H1 (cell line): Measurements from ENCODE around the gene TGM4. TPM values are rescaled to one million over a fixed set of nuclear protein-coding genes. Genes with fewer than 3 reads are reported as not detected.
A peak's percentile ranks its signal among the peaks of the same experiment; 100 is the strongest.

Source experiments
- CTCF ChIA-PET: fragments of 300-600 bp; sonication (Branson Sonifier 250); formaldehyde crosslinking; loops from one replicate; lab custom pipeline; 2021; ENCODE audit not compliant: partially characterized antibody; lab: Charles Lee
- POLR2A ChIA-PET: fragments of 300-600 bp; sonication (Branson Sonifier 250); formaldehyde crosslinking; loops from one replicate; lab custom pipeline; 2021; ENCODE audit warnings: inconsistent platforms; ENCODE audit not compliant: partially characterized antibody; lab: Charles Lee
- DNase-seq, 2 experiments: peaks; one replicate each; pipeline versions ENCODE4 v3.0.0 to v3.0.0-alpha.2; 2010 to 2022; ENCODE audit warnings: low spot score in 2 of 2, low read depth in 1 of 2, mixed read lengths in 1 of 2
- FAIRE-seq: peaks from 2 replicates; lab custom pipeline; 2011; peaks lifted over from hg19 to GRCh38; lab: Jason Lieb, UNC
- H2AFZ ChIP-seq: 2 replicates; pipeline ENCODE4 v1.8.1; 2012; ENCODE audit warnings: low read length, inconsistent platforms
- H2AK5ac ChIP-seq: 2 replicates; pipeline ENCODE4 v1.6.1; 2013; ENCODE audit warnings: low read depth, low read length
- H2BK120ac ChIP-seq: replicated peaks from 2 replicates; pipeline ENCODE3; 2013; ENCODE audit warnings: low read depth, low read length, inconsistent platforms
- H2BK12ac ChIP-seq: 2 replicates; pipeline ENCODE4 v1.6.1; 2013; ENCODE audit warnings: low read depth, low read length
- H2BK15ac ChIP-seq: 2 replicates; pipeline ENCODE4 v1.6.1; 2013; ENCODE audit warnings: low read length
- H2BK20ac ChIP-seq: 2 replicates; pipeline ENCODE4 v1.6.1; 2013; ENCODE audit warnings: low read length
- H2BK5ac ChIP-seq: 2 replicates; pipeline ENCODE4 v1.6.1; 2013; ENCODE audit warnings: low read depth, low read length
- H3K14ac ChIP-seq: 2 replicates; pipeline ENCODE4 v1.6.1; 2013; ENCODE audit warnings: inconsistent platforms; ENCODE audit not compliant: insufficient read length
- H3K18ac ChIP-seq: 2 replicates; pipeline ENCODE4 v1.6.1; 2013; ENCODE audit warnings: low read length; ENCODE audit errors: extremely low read depth
- H3K23ac ChIP-seq: 2 replicates; pipeline ENCODE4 v1.6.1; 2013; ENCODE audit warnings: inconsistent platforms; ENCODE audit not compliant: insufficient read length
- H3K23me2 ChIP-seq: 2 replicates; pipeline ENCODE4 v1.6.1; 2013; ENCODE audit warnings: low read depth, low read length
- H3K27ac ChIP-seq: 2 replicates; pipeline ENCODE4 v1.6.1; 2011; ENCODE audit warnings: low read depth, low read length, inconsistent platforms
- H3K27me3 ChIP-seq, 4 experiments: replicated peaks in 1 of 4; 1 replicate in 1 of 4; 2 replicates in 3 of 4; pipeline versions ENCODE4 v1.6.1 to v1.8.1; 2011 to 2013; ENCODE audit warnings: low read length in 3 of 4, mild to moderate bottlenecking in 3 of 4, inconsistent platforms in 2 of 4, mixed read lengths in 2 of 4, moderate library complexity in 1 of 4; ENCODE audit not compliant: control insufficient read depth in 3 of 4, insufficient read depth in 3 of 4; ENCODE audit errors: extremely low read depth in 1 of 4
- H3K36me3 ChIP-seq, 4 experiments: 2 replicates each; pipeline versions ENCODE4 v1.6.1 to v1.8.1; 2011 to 2013; ENCODE audit warnings: mild to moderate bottlenecking in 4 of 4, low read length in 3 of 4, moderate library complexity in 2 of 4, control low read depth in 1 of 4, inconsistent platforms in 1 of 4; ENCODE audit not compliant: insufficient read depth in 4 of 4, control insufficient read depth in 2 of 4
- H3K4ac ChIP-seq: replicated peaks from 2 replicates; pipeline ENCODE3; 2013; ENCODE audit warnings: low read length, low read depth, mixed read lengths, inconsistent platforms; ENCODE audit not compliant: insufficient read length
- H3K4me1 ChIP-seq, 4 experiments: replicated peaks in 1 of 4; 1 replicate in 1 of 4; 2 replicates in 3 of 4; pipeline versions ENCODE4 v1.6.1 to v1.8.1; 2011 to 2013; ENCODE audit warnings: low read length in 3 of 4, inconsistent platforms in 2 of 4, mixed read lengths in 1 of 4; ENCODE audit not compliant: insufficient read depth in 4 of 4, control insufficient read depth in 3 of 4
- H3K4me2 ChIP-seq, 2 experiments: 2 replicates each; pipeline versions ENCODE4 v1.6.1 to v1.8.1; 2011 to 2013; ENCODE audit warnings: low read depth in 2 of 2, low read length in 2 of 2, control low read depth in 1 of 2, inconsistent platforms in 1 of 2, mild to moderate bottlenecking in 1 of 2; ENCODE audit not compliant: insufficient read depth in 1 of 2
- H3K4me3 ChIP-seq, 4 experiments: fragments of 200-600, 300-600 bp in 1 of 4; sonication (generic), shearing (Covaris generic), sonication (Bioruptor Twin) in 1 of 4; 2 replicates each; pipeline versions ENCODE4 v1.5.1 to v1.8.1; 2011 to 2016; ENCODE audit warnings: low read length in 4 of 4, low read depth in 3 of 4, control low read depth in 2 of 4, inconsistent platforms in 2 of 4, mild to moderate bottlenecking in 2 of 4, mixed read lengths in 1 of 4, moderate library complexity in 1 of 4; ENCODE audit not compliant: insufficient read depth in 2 of 4; ENCODE audit errors: extremely low read depth in 1 of 4
- H3K56ac ChIP-seq: replicated peaks from 2 replicates; pipeline ENCODE3; 2013; ENCODE audit warnings: low read depth, mild to moderate bottlenecking, mixed read lengths, low read length, inconsistent platforms; ENCODE audit not compliant: insufficient read length
- H3K79me1 ChIP-seq: 2 replicates; pipeline ENCODE4 v1.6.1; 2013; ENCODE audit warnings: low read depth, low read length, control low read depth
- H3K79me2 ChIP-seq, 2 experiments: 2 replicates each; pipeline versions ENCODE4 v1.6.1 to v1.8.1; 2012 to 2013; ENCODE audit warnings: low read length in 2 of 2, mild to moderate bottlenecking in 2 of 2, inconsistent platforms in 1 of 2; ENCODE audit not compliant: insufficient read depth in 2 of 2, control insufficient read depth in 1 of 2
- H3K9ac ChIP-seq, 4 experiments: replicated peaks in 1 of 4; 1 replicate in 1 of 4; 2 replicates in 3 of 4; pipeline versions ENCODE4 v1.6.1 to v1.8.1; 2011 to 2013; ENCODE audit warnings: low read depth in 3 of 4, low read length in 3 of 4, control low read depth in 2 of 4, mild to moderate bottlenecking in 2 of 4, moderate library complexity in 2 of 4, inconsistent platforms in 1 of 4; ENCODE audit errors: extremely low read depth in 1 of 4
- H3K9me3 ChIP-seq, 2 experiments: 2 replicates each; pipeline versions ENCODE4 v1.6.1 to v1.8.1; 2012 to 2013; ENCODE audit warnings: mild to moderate bottlenecking in 2 of 2, moderate library complexity in 2 of 2, control low read depth in 1 of 2, inconsistent platforms in 1 of 2, low read depth in 1 of 2, low read length in 1 of 2, mixed read lengths in 1 of 2; ENCODE audit not compliant: insufficient read depth in 2 of 2
- H4K20me1 ChIP-seq, 2 experiments: replicated peaks in 1 of 2; 2 replicates each; pipeline versions ENCODE3 to v1.8.1; 2011 to 2013; ENCODE audit warnings: inconsistent platforms in 2 of 2, low read length in 2 of 2, mild to moderate bottlenecking in 1 of 2; ENCODE audit not compliant: insufficient read depth in 2 of 2, control insufficient read depth in 1 of 2
- H4K5ac ChIP-seq: 2 replicates; pipeline ENCODE4 v1.6.1; 2013; ENCODE audit warnings: low read length, low read depth, mixed read lengths, inconsistent platforms; ENCODE audit not compliant: insufficient read length
- H4K8ac ChIP-seq: 2 replicates; pipeline ENCODE4 v1.8.0; 2013; ENCODE audit warnings: mild to moderate bottlenecking, moderate library complexity, low read length, inconsistent platforms; ENCODE audit not compliant: insufficient read depth; ENCODE audit errors: extremely low read depth
- H4K91ac ChIP-seq: replicated peaks from 2 replicates; pipeline ENCODE3; 2013; ENCODE audit warnings: low read length, mixed read lengths, inconsistent platforms; ENCODE audit not compliant: insufficient read length
- ATF2 ChIP-seq: IDR thresholded peaks from 2 replicates; pipeline ENCODE4 v1.6.1; 2012; ENCODE audit warnings: low read length, inconsistent platforms
- CBX5 ChIP-seq: fragments of 300-800, 300-1000 bp; sonication (generic); IDR thresholded peaks from 2 replicates; pipeline ENCODE4 v1.7.1; 2016; ENCODE audit warnings: antibody characterized with exemption, low read length, low read depth
- CHD2 ChIP-seq: IDR thresholded peaks from 2 replicates; pipeline ENCODE4 v1.6.1; 2012; ENCODE audit warnings: low read length, improper control_type of control experiment
- HDAC2 ChIP-seq, 2 experiments: fragments of 300-600 bp in 1 of 2; sonication (generic) in 1 of 2; IDR thresholded peaks; 2 replicates each; pipeline ENCODE4 v1.6.1; 2011 to 2012; ENCODE audit warnings: low read depth in 2 of 2, low read length in 2 of 2, mild to moderate bottlenecking in 2 of 2, moderate library complexity in 2 of 2, borderline replicate concordance in 1 of 2, inconsistent platforms in 1 of 2
- JUN ChIP-seq: IDR thresholded peaks from 2 replicates; pipeline ENCODE4 v1.6.1; 2011; ENCODE audit warnings: low read depth, mild to moderate bottlenecking, improper control_type of control experiment, low read length
- KDM4A ChIP-seq: IDR thresholded peaks from one replicate; pipeline ENCODE4 v1.7.1; 2012; ENCODE audit warnings: low read depth, mild to moderate bottlenecking, moderate library complexity, low read length, inconsistent platforms; ENCODE audit not compliant: severe bottlenecking
- NANOG ChIP-seq: IDR thresholded peaks from 2 replicates; pipeline ENCODE4 v1.6.1; 2011; ENCODE audit warnings: low read length, low read depth, mild to moderate bottlenecking, inconsistent platforms; ENCODE audit not compliant: insufficient read depth, poor library complexity, severe bottlenecking
- POLR2AphosphoS5 ChIP-seq: IDR thresholded peaks from 2 replicates; pipeline ENCODE4 v1.6.1; 2011; ENCODE audit warnings: low read depth, low read length
- SAP30 ChIP-seq: fragments of 300-600 bp; sonication (generic); IDR thresholded peaks from 2 replicates; pipeline ENCODE4 v1.7.1; 2012; ENCODE audit warnings: low read length, moderate library complexity, mild to moderate bottlenecking, inconsistent platforms; ENCODE audit not compliant: insufficient read depth, insufficient replicate concordance
- SIRT6 ChIP-seq: IDR thresholded peaks from one replicate; pipeline ENCODE4 v1.7.1; 2012; ENCODE audit warnings: low read length, inconsistent platforms
- WGBS, 2 experiments: shearing (Covaris generic) in 1 of 2; methylation state at CpG; one replicate each; pipeline versions ENCODE4 v1.1.6 to v1.1.7; 2013 to 2015; ENCODE audit warnings: low lambda C conversion rate in 2 of 2, mixed read lengths in 2 of 2, inconsistent platforms in 1 of 2, low coverage in 1 of 2, missing lambda C conversion rate in 1 of 2; ENCODE audit not compliant: insufficient replicate concordance in 2 of 2, insufficient coverage in 1 of 2, insufficient read length in 1 of 2; ENCODE audit errors: extremely low coverage in 1 of 2, missing lambda C conversion rate in 1 of 2; 5-methylcytosine and 5-hydroxymethylcytosine counted together
- polyA plus RNA-seq, 7 experiments: library from polyadenylated mRNA; depleted of rRNA in 3 of 7; stranded (reverse) in 5 of 7; unstranded in 2 of 7; fragments of >200 nt in 5 of 7; fragments of 200-250 nt in 2 of 7; gene quantifications; 1 replicate in 5 of 7; 2 replicates in 1 of 7; 4 replicates in 1 of 7; pipeline versions ENCODE4 v1.2.1 to v1.2.3, GENCODE V29; 2011 to 2013; ENCODE audit warnings: missing spikeins in 2 of 7, mixed read lengths in 2 of 7
- total RNA-seq: library from RNA; stranded (reverse); fragmentation: NEBNext Ultra II Directional; extraction: Animal tissue kit (Norgen Biotek cat#: 25700); gene quantifications from 2 replicates; pipeline ENCODE4 v1.2.1, GENCODE V29; 2021

Gene TGM4
- total and polyA plus RNA-seq, 2 of the 8 experiments (the other 6 are each of a cell fraction or from before 2014, with no cell fraction given) = 0.02 TPM; not detected in 1

GRCh38 chr3:44950275-44950734 is 75.9 kb downstream of the TGM4 start:
- no peak overlapping the region for H3K14ac ChIP-seq
- DNase-seq = peak in 1 of 2 experiments; percentile 10
- H4K20me1 ChIP-seq = peaks cover 3 to 11% of the 10 kb centered on the region in 2 experiments
- ChIA-PET CTCF (interaction anchor here (0.6 to 1.3 kb wide), 5 partner anchors 13 to 39 kb away, joined by 3 to 4 read pairs (median 3); no protein-coding TSS in a partner anchor), POLR2A (interaction anchor here (0.8 to 0.9 kb wide), 2 partner anchors 24 kb away, joined by 3 read pairs; no protein-coding TSS in a partner anchor)
- H3K4ac ChIP-seq = no peak overlapping the region
- no peak overlapping the region for H2BK12ac ChIP-seq
- WGBS, 2 experiments = 75% methylated on average over 2 of the region's 2 CpGs; no CpG with 5 or more reads in 1 of the 2 experiments
- no peak overlapping the region for H3K27ac ChIP-seq
- H2BK15ac ChIP-seq = no peak overlapping the region
- no peak overlapping the region for H4K8ac ChIP-seq
- H2AFZ ChIP-seq = no peak overlapping the region
- no peaks in the 10 kb centered on the region for H3K23me2 ChIP-seq
- H2BK120ac ChIP-seq = no peak overlapping the region
- H3K4me3 ChIP-seq = no peak overlapping the region
- H2AK5ac ChIP-seq = no peak overlapping the region
- no peak overlapping the region for H4K91ac ChIP-seq
- H2BK5ac ChIP-seq = no peak overlapping the region
- no peak overlapping the region for H3K23ac ChIP-seq
- peaks cover 12% of the 10 kb centered on the region for H3K79me1 ChIP-seq
- no peaks in the 10 kb centered on the region for H3K27me3 ChIP-seq
- peaks cover 0 to 5% (median 2%) of the 10 kb centered on the region in 4 experiments; a peak in 3 of 7 replicates for H3K4me1 ChIP-seq
- no peak overlapping the region for H4K5ac ChIP-seq
- FAIRE-seq = no peak
- peaks cover 4 to 16% of the 10 kb centered on the region in 2 experiments; a peak in 2 of 4 replicates for H3K79me2 ChIP-seq
- no peak overlapping the region for H3K56ac ChIP-seq
- no peaks in the 10 kb centered on the region for H3K9me3 ChIP-seq
- H3K18ac ChIP-seq = no peak overlapping the region
- peaks cover 0 to 6% (median 0%) of the 10 kb centered on the region in 4 experiments; a peak in 2 of 8 replicates for H3K36me3 ChIP-seq
- H2BK20ac ChIP-seq = no peak overlapping the region
- H3K9ac ChIP-seq = no peak overlapping the region
- H3K4me2 ChIP-seq = 0 out of 4 replicates have a peak overlapping the region, but pooled peaks of 1 of the 2 experiments have one; percentile 29
- TF ChIP-seq SAP30 (no peak), ATF2 (no peak), KDM4A (no peak), HDAC2 (IDR thresholded peaks at IDR 0.05; ENCODE audit: borderline replicate concordance in 1 of 2, low read depth in 2 of 2, low read length in 2 of 2) (no peak), SIRT6 (no peak), CHD2 (no peak), POLR2AphosphoS5 (no peak), NANOG (no peak), JUN (no peak), CBX5 (no peak)
